Choroid plexus epithelial cell (primary cell): ENCODE data around the gene COL6A3.
A peak's percentile ranks its signal among the peaks of the same experiment; 100 is the strongest.

Experiments
- DNase-seq: peaks from one replicate; pipeline ENCODE4 v3.0.0-alpha.2; 2010; ENCODE audit warnings: low read depth
- H3K4me3 ChIP-seq: 2 replicates; pipeline ENCODE4 v1.5.1; 2011; ENCODE audit warnings: low read depth, mild to moderate bottlenecking, control low read depth, low read length, moderate library complexity
- TF ChIP-seq, protein P1 (sequence below): conservative IDR thresholded peaks from 2 replicates; pipeline ENCODE4 v1.5.1; 2011; ENCODE audit warnings: low read depth, mild to moderate bottlenecking, control low read depth, inconsistent platforms, low read length, moderate library complexity

Gene COL6A3

DNA sequence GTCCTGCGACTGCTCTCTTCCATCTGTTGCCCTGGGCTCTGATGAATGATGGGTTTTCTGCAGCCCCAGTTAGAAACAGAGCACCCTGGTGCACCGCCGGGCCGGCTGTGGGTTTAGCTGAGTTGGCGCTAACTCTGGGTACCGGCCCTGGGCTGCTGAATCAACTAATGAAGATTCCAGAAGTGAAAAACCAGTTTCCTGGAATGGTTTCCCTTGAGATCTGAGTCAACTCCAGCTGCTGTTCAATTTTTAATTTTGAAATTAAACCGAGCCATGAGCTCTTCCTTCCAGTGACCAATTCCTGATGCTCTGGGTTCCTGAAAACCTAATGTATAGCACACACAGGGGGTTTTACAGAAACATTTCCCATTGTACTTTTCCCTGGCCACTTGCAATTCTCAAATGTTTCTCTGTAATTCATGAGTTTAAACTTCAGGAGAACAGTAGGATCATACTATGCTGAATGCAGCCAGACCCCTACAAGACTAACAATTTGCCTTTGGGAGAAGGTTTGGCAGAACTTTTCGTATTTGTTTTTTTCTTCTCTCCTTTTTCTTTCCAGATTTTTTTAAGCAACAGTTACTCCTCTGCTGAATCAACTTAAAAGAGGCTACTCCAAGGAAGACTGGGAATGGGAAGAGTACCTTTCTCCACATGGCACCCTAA, 5.5 kb downstream of the COL6A3 start:
- no peak overlapping the region for H3K4me3 ChIP-seq
- TF ChIP-seq, protein P1, sequence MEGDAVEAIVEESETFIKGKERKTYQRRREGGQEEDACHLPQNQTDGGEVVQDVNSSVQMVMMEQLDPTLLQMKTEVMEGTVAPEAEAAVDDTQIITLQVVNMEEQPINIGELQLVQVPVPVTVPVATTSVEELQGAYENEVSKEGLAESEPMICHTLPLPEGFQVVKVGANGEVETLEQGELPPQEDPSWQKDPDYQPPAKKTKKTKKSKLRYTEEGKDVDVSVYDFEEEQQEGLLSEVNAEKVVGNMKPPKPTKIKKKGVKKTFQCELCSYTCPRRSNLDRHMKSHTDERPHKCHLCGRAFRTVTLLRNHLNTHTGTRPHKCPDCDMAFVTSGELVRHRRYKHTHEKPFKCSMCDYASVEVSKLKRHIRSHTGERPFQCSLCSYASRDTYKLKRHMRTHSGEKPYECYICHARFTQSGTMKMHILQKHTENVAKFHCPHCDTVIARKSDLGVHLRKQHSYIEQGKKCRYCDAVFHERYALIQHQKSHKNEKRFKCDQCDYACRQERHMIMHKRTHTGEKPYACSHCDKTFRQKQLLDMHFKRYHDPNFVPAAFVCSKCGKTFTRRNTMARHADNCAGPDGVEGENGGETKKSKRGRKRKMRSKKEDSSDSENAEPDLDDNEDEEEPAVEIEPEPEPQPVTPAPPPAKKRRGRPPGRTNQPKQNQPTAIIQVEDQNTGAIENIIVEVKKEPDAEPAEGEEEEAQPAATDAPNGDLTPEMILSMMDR = no peak
- DNase-seq = no peak

DNA sequence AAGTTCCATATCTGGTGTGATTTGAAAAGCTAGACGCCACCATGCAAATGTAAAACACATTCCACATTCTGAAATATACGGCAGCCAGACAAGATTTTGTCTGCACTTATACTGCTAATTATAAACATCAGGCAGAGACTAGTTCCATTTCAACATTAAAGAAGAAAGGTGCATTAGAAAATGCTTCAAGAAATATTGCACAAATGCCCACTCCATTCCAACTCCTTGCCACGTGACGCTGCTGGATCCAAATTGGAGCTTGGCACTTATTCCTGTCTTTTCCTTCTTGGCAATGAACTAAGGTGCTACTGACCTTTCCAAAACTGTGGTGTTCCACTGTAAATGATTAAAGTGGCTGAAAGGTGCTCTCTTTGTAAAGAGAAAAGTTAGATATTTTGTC, 6.3 kb downstream of the COL6A3 start:
- H3K4me3 ChIP-seq = no peak overlapping the region
- no peak for DNase-seq
- TF ChIP-seq, protein P1 = no peak

DNA sequence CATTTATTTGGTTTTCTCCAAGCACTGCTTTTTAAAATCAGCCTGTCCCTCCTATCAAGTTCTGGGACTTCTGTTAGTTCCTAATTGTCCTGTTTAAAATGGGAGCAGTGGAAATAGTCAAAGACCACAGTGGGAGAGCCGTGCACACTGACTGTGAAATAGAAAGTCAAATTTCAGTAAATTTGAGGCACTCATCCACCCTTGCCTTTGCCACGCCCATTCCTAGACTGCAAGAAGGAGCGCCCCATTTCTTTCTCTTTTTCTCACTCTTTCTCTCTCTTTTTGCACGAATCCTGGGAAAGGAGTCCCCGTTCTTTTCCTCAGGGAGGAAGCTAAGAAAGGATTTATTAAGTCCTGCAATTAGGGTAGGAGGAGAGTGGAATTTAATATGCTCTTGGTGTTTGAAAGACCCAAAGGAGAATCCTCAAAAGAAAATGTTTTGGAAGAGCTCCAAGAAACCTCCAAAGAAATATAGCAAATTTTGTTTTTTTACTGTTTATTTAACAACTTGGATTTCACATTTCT, 7.5 kb downstream of the COL6A3 start:
- TF ChIP-seq, protein P1 = no peak
- no peak overlapping the region for H3K4me3 ChIP-seq
- no peak for DNase-seq

DNA sequence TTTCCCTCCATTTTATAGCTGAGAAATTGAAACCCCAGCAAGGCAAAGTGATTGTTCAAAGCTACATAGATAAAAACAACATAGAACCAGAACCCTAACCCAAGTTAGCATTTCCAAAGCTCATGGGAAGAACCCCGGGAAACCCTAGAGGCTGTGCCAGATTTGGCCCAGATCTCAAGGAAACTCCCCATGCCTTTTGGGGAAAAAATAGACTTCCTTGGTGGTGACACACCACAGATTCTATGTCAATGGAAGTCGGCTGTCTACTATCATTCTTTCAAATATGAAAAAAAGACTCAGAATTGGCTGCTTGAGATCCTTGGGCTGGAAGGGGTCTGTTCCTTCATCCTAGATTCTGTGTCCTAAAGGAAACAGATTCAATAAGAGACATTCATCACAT, 8.4 kb downstream of the COL6A3 start:
- TF ChIP-seq, protein P1 = no peak
- DNase-seq = no peak
- no peak overlapping the region for H3K4me3 ChIP-seq

DNA sequence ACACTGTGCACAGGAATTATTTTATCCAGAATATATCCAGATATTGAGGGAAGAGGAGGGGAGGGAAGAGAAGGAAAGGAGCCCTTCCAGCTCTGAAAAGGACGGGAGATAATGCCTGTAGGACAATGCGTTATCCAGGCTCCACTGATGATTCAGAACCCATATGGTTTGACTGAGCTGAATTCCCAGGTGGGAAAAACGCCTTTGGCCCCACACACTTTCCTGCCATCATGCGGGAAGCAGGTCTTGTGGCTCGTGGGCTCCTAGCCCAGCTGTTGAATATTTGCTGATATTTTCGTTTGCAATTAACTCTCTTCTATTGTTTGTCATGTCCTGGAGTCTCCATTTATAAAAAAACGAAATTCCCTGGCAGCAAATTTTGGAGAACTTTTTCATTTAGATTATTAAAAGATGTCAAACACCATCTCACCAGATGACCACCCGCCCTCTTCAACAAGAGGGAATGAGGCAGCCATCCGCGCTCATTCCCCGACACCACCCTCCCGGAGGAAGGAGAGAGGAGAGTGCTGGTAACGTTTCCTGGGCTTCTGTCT, 8.9 kb downstream of the COL6A3 start:
- TF ChIP-seq, protein P1 = no peak
- no peak overlapping the region for H3K4me3 ChIP-seq
- DNase-seq = peak; percentile 43

DNA sequence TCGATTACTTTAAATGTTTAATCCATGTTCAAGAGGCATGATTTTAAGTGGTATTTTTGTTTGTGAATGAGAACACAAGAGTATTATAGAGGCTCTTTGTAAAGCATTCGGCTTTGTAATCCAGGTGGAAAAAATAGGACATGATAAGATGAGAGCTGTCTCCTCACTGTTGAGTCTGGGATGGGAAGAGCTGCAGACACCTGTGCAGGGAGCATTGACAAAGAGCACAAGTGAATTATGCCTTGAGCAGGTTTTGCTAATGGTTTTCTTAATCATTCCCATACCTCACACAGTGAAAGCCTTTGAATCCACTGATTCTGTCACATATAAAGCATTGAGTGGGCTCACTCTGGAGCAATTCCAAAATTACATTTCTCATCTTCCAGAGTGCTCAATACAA, 9.6 kb downstream of the COL6A3 start:
- H3K4me3 ChIP-seq = no peak overlapping the region
- DNase-seq = no peak
- TF ChIP-seq, protein P1 = no peak
